ENCODE results near the gene PITX1.

PITX1 gene

DNA sequence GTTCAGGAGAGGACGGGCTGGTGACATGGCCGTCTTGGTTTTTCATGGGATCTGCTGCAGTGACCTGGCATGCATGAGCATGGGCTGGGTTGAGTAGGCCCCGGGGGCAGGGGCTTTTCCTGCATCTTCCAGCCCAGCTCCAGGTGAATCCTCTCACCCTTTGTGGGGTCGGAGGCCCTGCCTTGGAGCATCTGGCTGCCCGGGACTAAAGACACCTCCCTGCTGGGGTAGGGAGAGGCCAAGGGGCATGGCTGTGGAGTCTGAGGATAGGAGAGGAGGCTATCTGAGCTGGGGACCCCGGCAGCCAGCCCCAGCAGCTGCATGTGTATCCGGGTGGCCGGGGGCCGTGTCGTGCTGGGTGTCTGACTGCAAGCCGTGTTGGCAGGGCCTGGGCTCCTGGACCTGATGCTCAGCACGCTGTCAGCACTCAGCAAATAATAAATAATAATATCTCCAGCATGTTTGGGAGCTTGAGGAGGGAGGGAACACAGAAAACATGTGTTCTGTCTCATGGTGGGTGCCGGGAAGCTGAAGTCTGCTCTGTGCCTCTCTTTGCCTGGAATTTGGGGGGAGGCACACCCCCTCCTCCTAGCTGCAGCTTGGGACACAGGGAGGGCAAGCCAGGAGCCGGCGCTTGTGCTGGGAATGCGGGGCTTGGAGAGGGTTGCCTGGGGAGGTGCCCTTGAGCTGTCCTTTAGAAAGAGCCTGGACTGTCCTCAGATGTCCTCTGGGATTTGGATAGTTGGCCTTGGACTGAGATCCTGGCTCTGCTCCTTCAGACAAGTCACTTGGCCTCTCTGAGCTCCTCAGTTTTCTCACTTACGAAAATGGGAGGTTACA lies 28.4 kb upstream of the PITX1 start:
- peak overlapping the region; percentile 52 for H3K18ac ChIP-seq (ENCODE audit: low read length)
- H3K9ac ChIP-seq (ENCODE audit: low read depth, low read length, poor library complexity): no peak overlapping the region
- DNase-seq (ENCODE audit: low spot score): no peak
- no peak overlapping the region for H3K4me3 ChIP-seq (ENCODE audit: low read length in 2 of 2)
- no peak overlapping the region for H4K8ac ChIP-seq (ENCODE audit: low read depth, low read length)
- peaks cover 0 to 83% (median 12%) of the 10 kb centered on the region in 3 experiments for H3K27me3 ChIP-seq (ENCODE audit: control insufficient read depth in 3 of 3, insufficient read depth in 3 of 3, low read depth in 1 of 3, low read length in 3 of 3)
- H3K79me1 ChIP-seq (ENCODE audit: low read depth, low read length): no peaks in the 10 kb centered on the region
- no peak overlapping the region for H2BK120ac ChIP-seq (ENCODE audit: low read depth, low read length)
- H2BK15ac ChIP-seq (ENCODE audit: low read length): no peak overlapping the region
- no peak overlapping the region for H2BK12ac ChIP-seq (ENCODE audit: low read length)
- H2BK5ac ChIP-seq (ENCODE audit: low read length): no peak overlapping the region
- no peak overlapping the region for H3K27ac ChIP-seq (replicated peaks; ENCODE audit: low read length)
- WGBS, 2 donors (ENCODE audit: extremely low coverage in 2 of 2, insufficient read length in 2 of 2, insufficient replicate concordance in 1 of 2): no CpG with 5 or more reads among the region's 17 CpGs
- H3K23ac ChIP-seq (ENCODE audit: low read depth, low read length, poor library complexity): no peak overlapping the region
- H3K9me3 ChIP-seq (replicated peaks in 1 of 2; ENCODE audit: control insufficient read depth in 2 of 2, insufficient read depth in 1 of 2, low read depth in 1 of 2, low read length in 2 of 2): no peaks in the 10 kb centered on the region
- no peaks in the 10 kb centered on the region for H3K36me3 ChIP-seq (replicated peaks in 1 of 2; ENCODE audit: control insufficient read depth in 2 of 2, insufficient read depth in 2 of 2, low read length in 2 of 2)
- H2AFZ ChIP-seq (ENCODE audit: low read length): no peak overlapping the region
- no peak overlapping the region for H3K4ac ChIP-seq (ENCODE audit: low read length)
- H2AK5ac ChIP-seq (ENCODE audit: low read depth, low read length): no peak overlapping the region
- no peak overlapping the region for H4K91ac ChIP-seq (ENCODE audit: low read depth, low read length, poor library complexity)
- H3K4me1 ChIP-seq (ENCODE audit: control insufficient read depth in 2 of 2, insufficient read depth in 1 of 2, low read depth in 1 of 2, low read length in 2 of 2): peaks cover 0 to 6% of the 10 kb centered on the region in 2 donors
- no peak overlapping the region for H3K4me2 ChIP-seq (ENCODE audit: insufficient read depth, low read length, poor library complexity, severe bottlenecking)
- no peak overlapping the region for H3K14ac ChIP-seq (ENCODE audit: low read length)

DNA sequence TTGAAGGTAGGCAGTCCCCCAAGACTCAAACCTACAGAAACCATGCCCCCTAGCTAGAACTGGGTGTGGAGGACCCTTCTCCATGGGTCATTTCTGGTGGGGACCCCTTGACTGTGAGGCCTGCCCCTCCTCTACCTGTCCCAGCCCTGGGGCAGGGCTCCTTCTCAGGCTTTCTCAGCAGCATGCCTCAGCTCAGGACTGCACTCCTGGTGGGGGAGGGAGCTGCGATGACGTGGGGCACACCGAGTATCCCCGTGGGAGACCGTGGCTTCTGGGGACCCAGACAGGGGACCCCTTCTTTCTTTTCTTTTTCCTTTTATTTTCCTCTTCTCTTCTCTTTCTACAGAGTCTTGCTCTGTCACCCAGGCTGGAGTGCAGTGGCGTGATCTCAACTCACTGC lies 27.0 kb upstream of the PITX1 start:
- H3K4me2 ChIP-seq (ENCODE audit: insufficient read depth, low read length, poor library complexity, severe bottlenecking): no peak overlapping the region
- H2BK15ac ChIP-seq (ENCODE audit: low read length): no peak overlapping the region
- H3K14ac ChIP-seq (ENCODE audit: low read length): no peak overlapping the region
- H3K27me3 ChIP-seq (ENCODE audit: control insufficient read depth in 3 of 3, insufficient read depth in 3 of 3, low read depth in 1 of 3, low read length in 3 of 3): peaks cover 0 to 77% (median 2%) of the 10 kb centered on the region in 3 experiments
- no peak for DNase-seq (ENCODE audit: low spot score)
- H4K8ac ChIP-seq (ENCODE audit: low read depth, low read length): no peak overlapping the region
- no peak overlapping the region for H3K9ac ChIP-seq (ENCODE audit: low read depth, low read length, poor library complexity)
- no peaks in the 10 kb centered on the region for H3K79me1 ChIP-seq (ENCODE audit: low read depth, low read length)
- no peak overlapping the region for H2BK120ac ChIP-seq (ENCODE audit: low read depth, low read length)
- WGBS, 2 donors (ENCODE audit: extremely low coverage in 2 of 2, insufficient read length in 2 of 2, insufficient replicate concordance in 1 of 2): no CpG with 5 or more reads among the region's 6 CpGs
- H2BK12ac ChIP-seq (ENCODE audit: low read length): no peak overlapping the region
- H3K27ac ChIP-seq (replicated peaks; ENCODE audit: low read length): no peak overlapping the region
- H2AFZ ChIP-seq (ENCODE audit: low read length): no peak overlapping the region
- H3K4me1 ChIP-seq (ENCODE audit: control insufficient read depth in 2 of 2, insufficient read depth in 1 of 2, low read depth in 1 of 2, low read length in 2 of 2): peaks cover 0 to 6% of the 10 kb centered on the region in 2 donors
- no peak overlapping the region for H3K23ac ChIP-seq (ENCODE audit: low read depth, low read length, poor library complexity)
- H3K36me3 ChIP-seq (replicated peaks in 1 of 2; ENCODE audit: control insufficient read depth in 2 of 2, insufficient read depth in 2 of 2, low read length in 2 of 2): no peaks in the 10 kb centered on the region
- H3K9me3 ChIP-seq (replicated peaks in 1 of 2; ENCODE audit: control insufficient read depth in 2 of 2, insufficient read depth in 1 of 2, low read depth in 1 of 2, low read length in 2 of 2): no peaks in the 10 kb centered on the region
- H3K4me3 ChIP-seq (ENCODE audit: low read length in 2 of 2): no peak overlapping the region
- H4K91ac ChIP-seq (ENCODE audit: low read depth, low read length, poor library complexity): no peak overlapping the region
- no peak overlapping the region for H2AK5ac ChIP-seq (ENCODE audit: low read depth, low read length)
- no peak overlapping the region for H2BK5ac ChIP-seq (ENCODE audit: low read length)
- H3K18ac ChIP-seq (ENCODE audit: low read length): no peak overlapping the region
- no peak overlapping the region for H3K4ac ChIP-seq (ENCODE audit: low read length)

GRCh38 chr5:135060021-135060420 lies 26.0 kb upstream of the PITX1 start:
- H2BK5ac ChIP-seq (ENCODE audit: low read length): no peak overlapping the region
- no peak overlapping the region for H3K23ac ChIP-seq (ENCODE audit: low read depth, low read length, poor library complexity)
- H3K36me3 ChIP-seq (replicated peaks in 1 of 2; ENCODE audit: control insufficient read depth in 2 of 2, insufficient read depth in 2 of 2, low read length in 2 of 2): no peaks in the 10 kb centered on the region
- no peak overlapping the region for H2BK15ac ChIP-seq (ENCODE audit: low read length)
- H3K14ac ChIP-seq (ENCODE audit: low read length): no peak overlapping the region
- H3K4ac ChIP-seq (ENCODE audit: low read length): no peak overlapping the region
- H3K18ac ChIP-seq (ENCODE audit: low read length): peak overlapping the region; percentile 52
- H3K9me3 ChIP-seq (replicated peaks in 1 of 2; ENCODE audit: control insufficient read depth in 2 of 2, insufficient read depth in 1 of 2, low read depth in 1 of 2, low read length in 2 of 2): no peaks in the 10 kb centered on the region
- H3K79me1 ChIP-seq (ENCODE audit: low read depth, low read length): no peaks in the 10 kb centered on the region
- H2AK5ac ChIP-seq (ENCODE audit: low read depth, low read length): no peak overlapping the region
- no peak overlapping the region for H3K27ac ChIP-seq (replicated peaks; ENCODE audit: low read length)
- DNase-seq (ENCODE audit: low spot score): no peak
- H4K91ac ChIP-seq (ENCODE audit: low read depth, low read length, poor library complexity): no peak overlapping the region
- no peak overlapping the region for H3K9ac ChIP-seq (ENCODE audit: low read depth, low read length, poor library complexity)
- H2BK12ac ChIP-seq (ENCODE audit: low read length): no peak overlapping the region
- WGBS, 2 donors (ENCODE audit: extremely low coverage in 2 of 2, insufficient read length in 2 of 2, insufficient replicate concordance in 1 of 2): no CpG with 5 or more reads among the region's 3 CpGs
- H3K4me2 ChIP-seq (ENCODE audit: insufficient read depth, low read length, poor library complexity, severe bottlenecking): no peak overlapping the region
- peaks cover 0 to 6% of the 10 kb centered on the region in 2 donors for H3K4me1 ChIP-seq (ENCODE audit: control insufficient read depth in 2 of 2, insufficient read depth in 1 of 2, low read depth in 1 of 2, low read length in 2 of 2)
- no peak overlapping the region for H3K4me3 ChIP-seq (ENCODE audit: low read length in 2 of 2)
- peaks cover 0 to 77% (median 5%) of the 10 kb centered on the region in 3 experiments for H3K27me3 ChIP-seq (ENCODE audit: control insufficient read depth in 3 of 3, insufficient read depth in 3 of 3, low read depth in 1 of 3, low read length in 3 of 3)
- H2AFZ ChIP-seq (ENCODE audit: low read length): no peak overlapping the region
- peak overlapping the region; percentile 33 for H2BK120ac ChIP-seq (ENCODE audit: low read depth, low read length)
- no peak overlapping the region for H4K8ac ChIP-seq (ENCODE audit: low read depth, low read length)

- Histone ChIP-seq H2BK5ac (ENCODE audit: low read length) (peak overlapping the region; percentile 46), H2AK5ac (ENCODE audit: low read depth, low read length) (no peak overlapping the region), H3K4me3 (ENCODE audit: low read length in 2 of 2) (no peak overlapping the region), H3K18ac (ENCODE audit: low read length) (no peak overlapping the region), H3K27me3 (ENCODE audit: control insufficient read depth in 3 of 3, insufficient read depth in 3 of 3, low read depth in 1 of 3, low read length in 3 of 3) (peaks cover 0 to 80% (median 3%) of the 10 kb centered on the region in 3 experiments), H4K91ac (ENCODE audit: low read depth, low read length, poor library complexity) (no peak overlapping the region), H3K9me3 (replicated peaks in 1 of 2; ENCODE audit: control insufficient read depth in 2 of 2, insufficient read depth in 1 of 2, low read depth in 1 of 2, low read length in 2 of 2) (no peaks in the 10 kb centered on the region), H3K9ac (ENCODE audit: low read depth, low read length, poor library complexity) (no peak overlapping the region), H3K4me1 (ENCODE audit: control insufficient read depth in 2 of 2, insufficient read depth in 1 of 2, low read depth in 1 of 2, low read length in 2 of 2) (peaks cover 0 to 5% of the 10 kb centered on the region in 2 donors), H4K8ac (ENCODE audit: low read depth, low read length) (no peak overlapping the region), H3K4ac (ENCODE audit: low read length) (no peak overlapping the region), H2AFZ (ENCODE audit: low read length) (no peak overlapping the region), H2BK12ac (ENCODE audit: low read length) (no peak overlapping the region), H2BK120ac (ENCODE audit: low read depth, low read length) (no peak overlapping the region), H3K4me2 (ENCODE audit: insufficient read depth, low read length, poor library complexity, severe bottlenecking) (no peak overlapping the region), H3K14ac (ENCODE audit: low read length) (no peak overlapping the region), H3K36me3 (replicated peaks in 1 of 2; ENCODE audit: control insufficient read depth in 2 of 2, insufficient read depth in 2 of 2, low read length in 2 of 2) (no peaks in the 10 kb centered on the region), H3K79me1 (ENCODE audit: low read depth, low read length) (no peaks in the 10 kb centered on the region), H2BK15ac (ENCODE audit: low read length) (no peak overlapping the region), H3K27ac (replicated peaks; ENCODE audit: low read length) (no peak overlapping the region), H3K23ac (ENCODE audit: low read depth, low read length, poor library complexity) (no peak overlapping the region)
- WGBS, 2 donors (ENCODE audit: extremely low coverage in 2 of 2, insufficient read length in 2 of 2, insufficient replicate concordance in 1 of 2): no CpG with 5 or more reads among the region's 12 CpGs
- DNase-seq (ENCODE audit: low spot score): no peak
Observed at GRCh38 chr5:135059000-135059923, 25.2 kb upstream of the PITX1 start.

Data from neuronal stem cell (in vitro differentiated cells).